ENCODE results near the gene OR2A2. TPM values are rescaled to one million over a fixed set of nuclear protein-coding genes. Genes with fewer than 3 reads are reported as not detected.

OR2A2 gene
- total and polyA plus RNA-seq, 10 of the 15 experiments (the other 5 are each of a cell fraction or from before 2014, with no cell fraction given): not detected

GRCh38 chr7:144098776-144099175, 10.6 kb upstream of the OR2A2 start:
- H3K4me3 ChIP-seq: no peak overlapping the region
- no peak overlapping the region for H3K4me2 ChIP-seq (ENCODE audit: control insufficient read depth, insufficient read depth)
- ChIA-PET RAD21 (ENCODE audit: unreplicated experiment) (no interaction called here), SMC1A (ENCODE audit: uncharacterized antibody, unreplicated experiment) (no interaction called here), CTCF (interaction anchor here (1.0 kb wide), 1 partner anchor 36 kb away, joined by 3 read pairs; no protein-coding TSS in a partner anchor), POLR2A (no interaction called here)
- in situ Hi-C loops (cut with MboI) (no loop called here), intact Hi-C loops (cut with micrococcal nuclease; ENCODE audit: unreplicated experiment) (no loop called here)
- H3K79me2 ChIP-seq (ENCODE audit: control insufficient read depth, insufficient read depth, low read length): no peaks in the 10 kb centered on the region
- DNase-seq (ENCODE audit: low read depth, low spot score) (no peak), ATAC-seq (no peak), FAIRE-seq (no peak)
- H3K36me3 ChIP-seq (ENCODE audit: control insufficient read depth in 2 of 2, insufficient read depth in 2 of 2, low read length in 1 of 2): no peaks in the 10 kb centered on the region
- H2AFZ ChIP-seq (ENCODE audit: control insufficient read depth, low read depth, low read length): no peak overlapping the region
- BruUV-seq (replicated peaks): no TSS peak
- H3K9ac ChIP-seq (ENCODE audit: control insufficient read depth, insufficient read depth, low read length): no peak overlapping the region
- no peaks in the 10 kb centered on the region for H3K4me1 ChIP-seq (ENCODE audit: control insufficient read depth, insufficient read depth, low read length)
- no peak overlapping the region for H3K27ac ChIP-seq (ENCODE audit: control insufficient read depth, insufficient read depth)
- H3K9me3 ChIP-seq (replicated peaks; ENCODE audit: control insufficient read depth, insufficient read depth, low read length): no peaks in the 10 kb centered on the region
- no peaks in the 10 kb centered on the region for H3K27me3 ChIP-seq (replicated peaks in 1 of 2; ENCODE audit: control insufficient read depth in 2 of 2, insufficient read depth in 2 of 2, low read length in 1 of 2)
- TF ChIP-seq BMI1 (IDR thresholded peaks at IDR 0.05; ENCODE audit: borderline replicate concordance): no peak
- TF ChIP-seq EP300 (IDR thresholded peaks at IDR 0.05; ENCODE audit: borderline replicate concordance in 1 of 2, control insufficient read depth in 1 of 2, low read depth in 2 of 2, low read length in 2 of 2): no peak
- no peak for TF ChIP-seq SRF (IDR thresholded peaks at IDR 0.05; ENCODE audit: low read depth in 2 of 2, low read length in 2 of 2)
- no peak for TF ChIP-seq FOS (IDR thresholded peaks at IDR 0.05; ENCODE audit: borderline replicate concordance, extremely low read depth, insufficient read length)
- no peak for TF ChIP-seq KAT2A (conservative IDR thresholded peaks at IDR 0.05; ENCODE audit: control insufficient read depth, low read depth, low read length)
- TF ChIP-seq PML (IDR thresholded peaks at IDR 0.05; ENCODE audit: low read length): no peak
- TF ChIP-seq MAX (IDR thresholded peaks at IDR 0.05; ENCODE audit: low read depth, low read length): no peak
- TF ChIP-seq, protein P1, sequence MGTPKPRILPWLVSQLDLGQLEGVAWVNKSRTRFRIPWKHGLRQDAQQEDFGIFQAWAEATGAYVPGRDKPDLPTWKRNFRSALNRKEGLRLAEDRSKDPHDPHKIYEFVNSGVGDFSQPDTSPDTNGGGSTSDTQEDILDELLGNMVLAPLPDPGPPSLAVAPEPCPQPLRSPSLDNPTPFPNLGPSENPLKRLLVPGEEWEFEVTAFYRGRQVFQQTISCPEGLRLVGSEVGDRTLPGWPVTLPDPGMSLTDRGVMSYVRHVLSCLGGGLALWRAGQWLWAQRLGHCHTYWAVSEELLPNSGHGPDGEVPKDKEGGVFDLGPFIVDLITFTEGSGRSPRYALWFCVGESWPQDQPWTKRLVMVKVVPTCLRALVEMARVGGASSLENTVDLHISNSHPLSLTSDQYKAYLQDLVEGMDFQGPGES (IDR thresholded peaks at IDR 0.05): no peak
- TF ChIP-seq IKZF1 (conservative IDR thresholded peaks at IDR 0.05): no peak
- TF ChIP-seq FOXM1 (IDR thresholded peaks at IDR 0.05; ENCODE audit: low read depth, low read length): no peak
- no peak for TF ChIP-seq RB1 (IDR thresholded peaks at IDR 0.05; ENCODE audit: borderline replicate concordance)
- no peak for TF ChIP-seq POLR2A (IDR thresholded peaks at IDR 0.05; ENCODE audit: low read depth, low read length)
- no peak for TF ChIP-seq TCF3 (IDR thresholded peaks at IDR 0.05; ENCODE audit: borderline replicate concordance, insufficient read depth, low read depth, low read length)
- TF ChIP-seq IKZF2 (IDR thresholded peaks at IDR 0.05): no peak
- no peak for TF ChIP-seq ZNF207 (IDR thresholded peaks at IDR 0.05; ENCODE audit: borderline replicate concordance)
- TF ChIP-seq MEF2B (IDR thresholded peaks at IDR 0.05; ENCODE audit: partially characterized antibody, poor library complexity, severe bottlenecking): no peak
- no peak for TF ChIP-seq ZSCAN29 (IDR thresholded peaks at IDR 0.05)
- no peak for TF ChIP-seq IRF4 (IDR thresholded peaks at IDR 0.05; ENCODE audit: low read depth, low read length)
- TF ChIP-seq PAX8 (IDR thresholded peaks at IDR 0.05): no peak
- H4K20me1 ChIP-seq (ENCODE audit: control insufficient read depth, insufficient read depth): no peaks in the 10 kb centered on the region

Data from GM12878 (cell line).